ENCODE results near the gene TBC1D4.

DNA sequence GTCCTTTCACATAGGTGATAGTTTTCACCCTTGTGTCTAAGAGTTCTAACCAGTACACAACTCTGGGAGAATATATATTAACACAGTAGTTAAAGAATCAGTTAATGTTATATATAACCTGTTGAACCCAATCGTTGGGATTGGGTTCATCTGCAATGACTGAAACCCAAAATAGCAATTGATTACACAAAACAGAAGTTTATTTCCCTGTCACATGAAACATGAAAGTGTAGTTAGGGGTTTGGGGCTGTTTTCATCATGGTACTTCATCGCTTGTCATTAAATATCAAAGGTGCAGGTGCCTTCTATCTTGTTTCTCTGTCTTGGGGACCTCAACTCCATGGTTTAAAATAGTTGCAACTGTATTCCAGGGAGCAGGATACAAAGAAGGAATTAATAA is 106.6 kb downstream of the TBC1D4 start:
- no peak for TF ChIP-seq EZH2 (IDR thresholded peaks at IDR 0.05)
- no peak for TF ChIP-seq POLR2AphosphoS5 (IDR thresholded peaks at IDR 0.05; ENCODE audit: borderline replicate concordance, low read depth, low read length)

Data from SK-N-MC (cell line).